T1000 (cell line): ENCODE data around the gene ATOH8.

Experiments
- DNase-seq: peaks from one replicate; lab custom pipeline; 2025; ENCODE audit warnings: mixed read lengths; lab: John Stamatoyannopoulos, UW

ATOH8 gene

DNA sequence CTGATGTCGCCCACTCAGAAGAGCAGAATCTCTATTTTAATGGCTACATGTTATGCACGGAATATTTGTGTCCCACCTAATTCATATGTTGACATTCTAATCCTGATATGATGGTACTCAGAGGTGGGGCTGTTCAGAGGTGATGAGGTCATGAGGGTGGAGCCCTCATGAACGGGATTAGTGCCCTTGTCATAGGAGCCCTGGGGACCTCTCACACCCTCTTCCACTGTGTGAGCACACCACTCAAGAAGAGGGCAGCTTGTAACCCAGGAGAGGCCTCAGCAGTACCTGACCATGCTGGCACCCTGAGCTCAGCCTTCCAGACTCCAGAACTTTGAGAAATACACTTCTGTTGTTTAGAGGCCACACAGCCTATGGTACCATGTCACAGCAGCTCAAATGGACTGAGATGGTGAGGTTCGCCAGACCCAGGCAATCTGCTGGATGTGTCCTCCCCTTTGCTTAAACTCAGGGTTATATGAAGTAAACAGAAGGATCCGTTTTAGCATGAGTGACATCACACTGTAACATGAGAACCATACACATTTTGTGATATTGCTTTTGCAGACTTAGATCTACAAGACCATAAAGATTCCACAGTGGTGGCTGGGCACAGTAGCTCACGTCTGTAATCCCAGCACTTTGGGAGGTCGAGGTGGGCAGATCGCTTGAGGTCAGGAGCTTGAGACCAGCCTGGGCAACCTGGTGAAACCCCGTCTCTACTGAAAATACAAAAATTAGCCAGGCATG, 48.7 kb downstream of the ATOH8 start:
- no peak for DNase-seq

- DNase-seq = no peak
Measured at GRCh38 chr2:85803704-85804425, 50.1 kb downstream of the ATOH8 start.

DNA sequence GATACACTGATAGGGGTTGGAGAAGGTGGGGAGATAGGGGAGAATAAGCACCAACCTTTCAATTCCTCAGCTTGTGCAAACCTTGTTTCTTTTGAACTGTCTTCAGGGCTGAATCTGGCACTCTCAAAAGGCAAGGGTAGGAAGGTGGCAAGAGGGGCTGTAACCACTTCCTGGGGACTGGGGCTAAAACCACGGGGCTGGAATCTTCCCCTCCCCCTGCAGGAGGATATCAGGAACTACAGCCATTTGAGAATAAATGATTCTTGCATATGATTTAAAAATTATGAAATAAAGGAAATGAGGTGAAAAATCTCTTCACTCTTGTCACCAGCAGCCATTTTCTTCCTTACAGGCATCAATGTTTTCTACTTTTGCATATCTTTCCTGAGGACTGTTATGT, 50.8 kb downstream of the ATOH8 start:
- DNase-seq = no peak

GRCh38 chr2:85806358-85807118, 52.7 kb downstream of the ATOH8 start:
- DNase-seq = no peak

DNA sequence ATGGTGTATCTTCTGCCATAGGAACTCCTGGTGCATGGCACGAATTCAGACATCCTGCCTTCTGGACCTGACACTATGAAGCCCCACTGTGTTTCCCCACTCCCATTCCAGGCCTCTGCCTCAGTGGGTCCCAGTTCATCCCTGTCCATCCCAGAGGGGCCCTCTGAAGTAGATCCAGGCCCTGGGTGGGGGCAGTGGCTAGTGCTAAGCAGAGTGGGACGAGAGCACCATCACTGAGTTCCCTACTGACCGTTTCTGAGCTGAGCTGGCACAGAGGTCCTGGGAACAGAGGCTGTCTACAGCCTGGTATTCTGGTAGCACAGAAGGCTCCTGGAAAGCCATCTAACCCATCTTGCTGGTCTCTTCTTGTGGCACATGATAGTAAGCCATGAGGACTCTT, 54.0 kb downstream of the ATOH8 start:
- no peak for DNase-seq

GRCh38 chr2:85810371-85811179, 56.8 kb downstream of the ATOH8 start:
- DNase-seq = no peak

- no peak for DNase-seq
Measured at GRCh38 chr2:85811180-85812093, 57.6 kb downstream of the ATOH8 start.

DNA sequence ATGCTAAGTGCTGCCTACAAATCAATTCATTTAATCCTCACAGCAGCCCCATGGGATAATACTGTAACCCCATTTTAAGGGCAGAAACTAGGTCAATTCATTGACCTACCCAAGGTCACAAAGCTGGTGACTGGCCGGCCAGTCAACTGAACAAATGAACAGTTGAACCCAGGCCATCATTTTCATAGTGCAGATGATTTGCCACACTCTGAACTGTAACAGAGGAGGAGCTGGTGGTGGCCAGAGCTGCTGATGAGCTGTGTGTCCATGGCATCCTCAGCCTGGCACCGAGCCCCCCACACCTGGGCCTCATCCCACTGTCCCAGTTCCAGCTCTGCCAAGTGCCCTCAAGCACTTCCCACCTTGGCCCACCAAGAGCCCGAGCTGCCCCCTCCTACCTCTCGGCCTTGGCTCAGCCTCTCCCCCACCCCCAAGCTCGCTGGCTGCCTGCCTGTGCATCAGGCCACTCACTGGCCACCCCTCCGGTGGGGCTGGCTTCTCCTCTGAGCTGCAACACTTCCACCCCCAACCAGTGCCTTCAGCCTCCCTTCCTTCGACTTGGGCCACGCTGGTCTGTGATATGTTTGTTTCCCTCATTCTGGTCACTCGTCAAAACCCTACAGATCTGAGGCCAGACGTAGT, 58.4 kb downstream of the ATOH8 start:
- DNase-seq = no peak

- no peak for DNase-seq
Measured at GRCh38 chr2:85813211-85813981, 59.6 kb downstream of the ATOH8 start.

DNA sequence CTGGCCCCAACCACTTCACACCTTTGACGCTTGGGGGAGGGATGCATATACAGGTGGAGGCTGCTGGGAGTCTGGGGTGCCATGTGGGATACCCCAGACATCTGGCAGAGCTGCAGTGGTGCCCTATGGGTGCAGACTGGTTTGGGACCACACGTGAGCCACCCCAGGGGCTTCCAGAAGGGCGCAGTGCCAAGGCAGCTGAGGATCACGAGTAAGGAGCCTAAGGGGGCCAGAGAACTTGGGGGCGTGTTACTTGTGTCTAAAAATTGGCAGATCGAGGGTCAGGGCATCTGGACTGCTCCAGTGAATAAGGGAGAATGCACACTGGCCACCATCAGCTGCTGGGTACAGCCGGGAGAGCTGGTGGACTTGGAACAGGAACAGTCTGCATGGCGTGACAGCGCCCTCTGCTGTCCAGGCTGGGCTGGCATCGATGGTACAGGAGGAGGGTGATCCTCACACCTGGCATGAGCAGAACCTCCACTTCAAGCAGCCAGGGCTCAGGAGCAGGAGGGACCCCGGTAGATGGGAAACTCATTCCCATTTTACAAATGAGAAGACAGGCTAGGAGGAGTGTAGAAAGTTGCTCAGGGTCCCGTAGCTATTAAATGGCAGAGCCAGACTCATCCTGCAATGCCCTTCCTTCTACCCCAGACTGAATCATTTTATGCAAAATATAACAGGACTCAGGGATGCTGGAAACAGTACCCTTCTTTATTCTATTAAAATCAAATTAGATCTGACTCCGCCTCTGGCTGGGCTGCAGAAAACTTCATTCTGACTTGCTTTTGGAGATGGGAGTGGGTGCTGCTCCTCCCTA, 60.4 kb downstream of the ATOH8 start:
- peak; percentile 74 for DNase-seq

- no peak for DNase-seq
Measured at GRCh38 chr2:85814802-85815550, 61.2 kb downstream of the ATOH8 start.

DNA sequence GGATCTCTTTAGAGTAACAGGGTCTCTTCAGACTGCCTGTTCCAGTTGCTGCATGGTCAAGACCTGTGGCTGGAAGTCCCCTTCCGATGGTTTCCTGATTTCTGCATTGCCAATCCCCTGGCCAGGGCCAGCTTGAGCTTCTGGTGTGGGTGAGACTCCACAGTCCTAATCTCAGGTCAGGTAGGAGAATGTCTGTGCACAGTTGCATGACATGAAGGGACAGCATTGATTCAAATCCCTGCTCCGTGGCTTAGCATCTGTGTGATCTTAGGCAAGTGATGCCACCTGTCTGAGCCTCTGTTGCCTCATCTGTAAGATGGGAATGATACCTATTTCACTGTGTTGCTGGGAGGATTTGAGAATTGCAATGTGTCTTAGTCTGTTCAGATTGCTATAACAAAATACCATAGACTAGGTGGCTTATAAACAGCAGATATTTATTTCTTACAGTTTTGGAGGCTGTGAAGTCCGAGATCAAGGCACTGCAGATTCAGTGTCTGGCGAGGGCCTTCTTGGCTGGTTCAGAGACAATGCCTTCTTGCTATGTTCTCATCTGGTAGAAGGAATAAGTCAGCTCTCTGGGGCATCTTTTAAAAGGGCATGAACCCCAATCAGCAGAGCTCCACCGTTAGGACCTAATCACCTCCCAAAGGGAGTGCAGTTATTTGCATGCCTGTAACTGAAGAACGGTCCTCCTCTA, 66.2 kb downstream of the ATOH8 start:
- DNase-seq = no peak

- DNase-seq = no peak
Measured at GRCh38 chr2:85822766-85823165, 69.0 kb downstream of the ATOH8 start.

- no peak for DNase-seq
Measured at GRCh38 chr2:85823951-85824350, 70.2 kb downstream of the ATOH8 start.

GRCh38 chr2:85826990-85827878, 73.4 kb downstream of the ATOH8 start:
- peak; percentile 36 for DNase-seq

DNA sequence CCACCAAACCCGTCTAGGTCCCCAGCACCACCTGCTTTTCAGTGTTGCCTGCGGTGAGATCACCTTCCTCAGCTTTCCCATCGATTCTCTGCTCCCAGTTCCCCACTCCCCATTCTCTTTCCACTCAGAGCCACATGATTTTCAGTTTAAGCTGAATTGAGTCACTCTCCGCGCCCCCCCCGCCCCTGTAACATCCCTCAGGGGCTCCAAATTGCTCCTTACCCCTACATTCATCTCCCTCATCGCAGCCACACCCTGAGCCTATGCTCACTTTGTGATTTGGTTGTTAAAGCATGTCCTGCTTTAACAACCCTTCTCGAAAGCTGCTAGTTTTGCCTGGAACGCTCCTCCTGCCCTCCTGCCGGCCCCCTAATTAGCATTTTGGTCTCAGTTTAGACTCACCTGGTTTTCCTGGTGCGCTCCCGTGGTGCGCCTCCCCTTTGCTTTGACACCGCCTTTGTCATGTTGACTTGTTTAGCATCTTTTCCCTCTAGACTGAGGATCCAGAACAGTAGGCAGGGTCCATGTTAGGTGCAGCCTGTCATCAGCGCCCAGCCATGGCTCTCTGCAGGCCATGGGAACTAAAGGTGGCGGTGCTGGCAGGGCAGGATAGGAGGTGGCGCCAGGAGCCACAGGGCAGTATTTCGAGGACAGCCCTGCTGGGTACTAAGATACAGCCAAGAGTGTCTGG, 74.2 kb downstream of the ATOH8 start:
- DNase-seq = no peak
